HG02938 (cell line): Measurements from ENCODE around the gene FHIT.

Experiments used
- ATAC-seq: cut with Tn5 transposase; IDR thresholded peaks from one replicate; pipeline ENCODE4 v1.9.1; 2021; ENCODE audit warnings: mild to moderate bottlenecking, moderate library complexity; ENCODE audit not compliant: unreplicated experiment

The FHIT gene

DNA sequence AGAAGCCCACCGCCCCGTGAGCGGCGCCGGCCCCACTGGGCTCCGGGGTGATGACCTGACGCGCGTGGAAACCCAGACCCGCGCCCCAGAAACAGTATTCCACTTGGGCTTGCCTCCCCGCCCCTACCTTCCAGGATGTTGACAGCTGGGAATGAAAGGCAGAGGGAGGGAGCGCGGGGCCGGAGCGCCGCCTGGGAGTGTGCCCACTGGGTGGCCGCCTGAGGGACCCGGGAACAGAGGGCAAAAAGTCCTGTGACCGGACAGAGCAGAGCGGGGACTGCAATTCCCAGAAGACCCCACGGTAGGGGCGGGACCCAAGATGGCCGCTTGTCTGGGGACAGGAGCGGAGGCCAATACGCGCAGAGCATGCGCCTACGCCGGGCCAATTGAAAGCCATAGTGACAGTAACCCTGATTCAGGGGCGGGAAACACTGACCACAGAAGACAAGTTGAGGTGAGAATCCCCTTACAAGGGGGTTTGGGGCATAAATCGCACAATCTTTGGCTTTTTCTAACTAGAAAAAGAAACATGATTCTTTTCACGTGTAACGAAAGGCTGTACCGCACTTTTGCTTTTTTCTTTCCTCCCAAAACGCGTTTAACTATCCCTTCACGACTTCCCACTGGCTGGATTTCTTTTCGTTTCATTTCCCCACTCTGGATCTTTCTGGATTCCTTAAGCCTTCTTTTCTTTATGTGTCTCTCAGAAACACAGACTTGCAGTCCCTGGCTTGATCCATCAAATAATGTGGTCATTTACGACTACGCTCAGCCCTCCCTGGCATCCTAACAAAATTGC lies at the start of gene FHIT:
FHIT (minus strand) TSS at position 279 of the 799 bp plus-strand sequence.
- ATAC-seq, result peak; percentile 89

DNA sequence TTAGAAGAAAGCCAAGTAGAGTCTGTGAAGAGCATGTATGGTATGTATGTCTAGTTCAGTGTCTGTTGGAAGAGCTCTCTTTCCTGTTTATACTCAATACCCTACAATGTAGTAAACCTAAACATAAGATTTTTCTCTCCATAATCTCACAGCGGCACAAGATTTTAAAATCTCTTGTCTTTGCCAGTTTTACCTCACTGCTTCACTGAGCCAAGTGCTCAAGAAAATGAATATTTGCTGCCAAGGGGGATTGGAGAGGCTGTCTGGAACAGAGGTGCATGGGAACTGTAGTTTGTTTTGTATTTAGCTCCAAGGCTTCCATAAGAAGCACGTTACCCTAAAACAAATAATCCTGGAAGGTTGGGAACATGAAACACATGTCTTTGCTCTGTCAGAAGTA lies 49.5 kb upstream of the FHIT start:
- ATAC-seq, result no peak

DNA sequence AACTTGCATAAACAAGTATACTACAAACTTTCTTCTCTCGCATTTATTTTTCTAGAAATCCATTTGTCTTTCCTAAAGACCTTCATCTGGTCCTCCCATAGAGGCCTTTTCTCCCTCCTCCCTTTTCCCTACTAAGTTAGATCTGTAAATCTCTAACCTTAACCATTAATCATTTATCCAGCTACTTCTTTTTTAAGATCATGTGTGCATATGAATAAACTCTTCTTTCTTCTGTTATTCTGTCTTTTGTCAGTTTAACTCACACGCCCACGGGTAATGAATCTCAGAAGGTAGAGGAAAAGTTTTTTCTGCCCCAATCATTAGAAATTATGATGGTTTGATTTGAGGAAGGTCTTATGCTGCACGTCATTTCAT lies 48.7 kb upstream of the FHIT start:
- no peak for ATAC-seq

DNA sequence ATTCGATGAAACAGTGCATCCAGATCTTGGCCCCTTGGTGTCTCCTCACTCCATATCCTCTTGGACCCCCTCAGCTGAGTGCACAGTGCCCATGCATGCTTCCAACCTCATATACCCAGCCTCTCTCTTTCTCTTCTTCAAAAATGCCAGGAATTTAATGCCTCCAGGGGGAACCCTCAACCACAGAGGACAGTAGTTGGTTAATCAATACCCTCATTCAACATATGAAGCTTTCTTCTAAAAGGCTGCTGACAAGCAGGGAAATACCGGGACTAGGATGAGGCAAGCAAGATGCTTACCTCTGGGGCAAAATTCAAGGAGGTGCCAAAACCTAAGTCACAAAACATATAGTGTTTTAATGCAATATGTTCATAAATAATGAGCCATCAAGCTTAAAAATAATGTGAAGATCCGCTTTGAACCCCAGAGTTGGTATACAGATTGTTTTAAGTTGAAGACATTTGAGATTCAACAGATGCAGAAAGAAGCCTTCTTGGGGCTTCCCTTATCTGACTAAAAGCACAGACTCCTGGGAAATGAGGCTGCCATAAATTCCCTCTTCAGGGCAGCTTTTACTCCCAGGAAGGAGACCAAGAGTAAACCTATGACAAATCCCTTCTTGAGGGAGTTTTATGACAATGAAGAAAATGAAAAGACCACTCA lies 48.2 kb upstream of the FHIT start:
- no peak for ATAC-seq

DNA sequence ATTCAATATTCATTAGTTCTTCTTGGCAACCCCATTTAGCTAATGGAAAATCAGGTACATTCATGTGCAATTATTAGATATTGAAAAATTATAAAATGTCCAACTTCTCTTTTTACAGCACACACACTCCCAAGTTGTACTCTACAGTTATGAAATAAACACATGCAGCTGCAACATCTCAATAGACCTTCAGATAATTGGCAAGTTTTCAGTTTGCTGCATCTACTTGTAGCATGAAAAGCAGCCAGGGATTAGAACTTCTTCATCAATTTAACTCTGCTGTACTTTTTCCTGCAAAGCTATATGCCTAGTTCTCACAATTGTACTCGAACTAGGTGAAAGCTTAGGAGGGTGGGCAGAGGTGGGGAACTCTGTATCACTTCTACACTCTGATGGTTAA lies 46.6 kb upstream of the FHIT start:
- ATAC-seq, result no peak

DNA sequence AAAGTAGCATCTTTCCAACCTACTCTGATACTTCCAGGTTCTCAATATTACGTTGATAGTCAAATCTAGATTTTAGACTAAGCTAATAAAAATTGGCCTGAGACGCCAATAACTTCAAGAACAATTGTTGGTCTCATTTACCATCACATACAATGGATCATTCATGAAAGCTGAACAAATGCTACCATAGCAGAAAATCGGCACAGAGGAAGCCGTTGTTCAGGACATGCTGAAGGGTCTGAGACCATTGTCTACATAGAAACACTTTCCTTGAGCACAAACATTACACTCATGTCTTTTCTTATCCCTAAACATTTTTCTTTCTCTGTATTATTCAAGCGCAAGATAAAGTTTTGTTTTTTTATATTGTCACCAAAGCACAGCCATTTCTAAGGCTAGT lies 37.2 kb upstream of the FHIT start:
- ATAC-seq, result no peak

DNA sequence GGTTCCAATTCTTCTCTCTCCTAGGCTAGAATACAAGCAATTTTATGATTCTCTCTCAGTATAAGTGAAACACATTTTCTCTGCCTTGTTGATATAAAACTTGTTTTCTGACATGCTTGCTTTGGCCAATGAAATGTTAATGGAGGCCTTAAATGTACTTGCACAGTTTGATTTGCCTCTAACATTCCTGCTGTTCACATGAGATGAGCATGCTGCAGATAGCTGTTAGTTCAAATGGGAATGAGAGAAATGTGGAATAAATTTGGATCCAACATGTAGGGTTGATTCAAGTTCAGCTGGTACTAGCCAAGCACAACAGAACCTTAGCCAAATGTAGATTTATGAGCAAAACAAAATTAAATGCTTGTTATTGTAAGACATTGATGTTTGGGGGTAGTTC lies 32.6 kb upstream of the FHIT start:
- no peak for ATAC-seq

DNA sequence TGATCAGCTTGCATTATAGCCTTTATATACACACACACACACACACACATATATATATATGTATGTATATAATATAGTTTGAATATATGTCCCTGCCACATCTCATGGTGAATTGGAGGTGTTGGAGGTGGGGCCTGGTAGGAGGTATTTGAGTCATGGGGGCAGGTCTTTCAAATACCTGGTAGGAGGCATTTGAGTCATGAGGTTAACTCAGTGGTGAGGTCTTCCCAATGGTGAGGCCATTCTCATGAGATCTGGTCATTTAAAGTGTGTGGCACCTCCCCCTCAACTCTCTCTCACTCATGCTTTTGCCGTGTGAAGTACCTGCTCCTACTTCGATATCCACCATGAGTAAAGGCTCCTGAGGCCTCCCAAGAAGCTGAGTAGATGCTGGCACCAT lies 27.5 kb upstream of the FHIT start:
- no peak for ATAC-seq

DNA sequence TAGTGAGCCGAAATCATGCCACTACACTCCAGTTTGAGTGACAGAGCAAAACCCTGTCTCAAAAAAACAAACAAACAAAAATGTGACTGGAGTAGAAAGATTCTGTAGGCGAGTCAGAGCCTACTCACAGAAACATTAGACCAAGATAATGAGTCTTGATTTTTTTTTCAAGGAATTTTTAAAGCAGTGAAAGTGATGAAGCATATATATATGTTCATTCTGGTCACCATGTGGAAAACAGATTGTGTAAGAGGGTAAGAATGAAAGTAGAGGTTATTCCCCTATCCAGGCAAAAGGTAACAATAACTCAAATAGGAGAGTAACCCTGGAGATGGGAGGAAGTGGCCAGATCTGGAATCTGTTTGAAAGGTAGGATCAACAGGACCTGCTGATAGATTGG lies 26.2 kb upstream of the FHIT start:
- ATAC-seq, result no peak

DNA sequence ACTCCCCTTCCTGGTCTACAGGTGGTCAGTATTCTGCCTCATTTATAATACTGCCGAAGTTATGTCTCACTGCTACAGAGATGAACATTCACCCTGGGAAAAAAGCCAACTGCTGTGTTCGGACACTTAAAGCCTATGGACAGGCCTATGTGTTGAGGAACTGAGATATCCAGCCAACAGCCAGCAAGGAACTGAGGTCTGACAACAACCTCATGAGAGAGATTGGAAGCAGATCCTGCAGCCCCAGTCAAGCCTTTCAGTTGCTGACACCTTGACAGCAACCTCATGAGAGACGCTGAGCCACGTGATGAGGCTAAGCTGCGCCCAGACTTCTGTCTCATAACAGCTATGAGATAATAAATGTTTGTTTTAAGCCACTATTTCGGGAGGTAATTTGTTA lies 18.2 kb upstream of the FHIT start:
- ATAC-seq, result no peak

DNA sequence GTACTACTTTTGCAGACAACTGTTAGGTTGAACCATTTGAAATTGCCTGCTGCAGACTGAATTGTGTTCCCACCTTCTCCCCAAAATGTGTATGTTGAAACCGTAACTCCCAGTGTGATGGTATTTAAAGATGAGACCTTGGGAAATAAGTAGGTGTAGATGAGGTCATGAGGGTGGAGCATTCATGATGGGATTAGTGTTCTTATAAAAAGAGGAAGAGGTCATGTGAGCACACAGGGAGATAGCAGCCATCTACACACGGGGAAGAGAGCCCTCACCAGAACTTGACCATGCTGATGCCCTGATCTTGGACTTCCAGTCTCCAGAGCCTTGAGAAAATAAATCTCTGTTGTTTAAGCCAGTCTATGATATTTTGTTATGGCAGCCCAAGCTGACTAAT lies 17.4 kb upstream of the FHIT start:
- ATAC-seq, result no peak

DNA sequence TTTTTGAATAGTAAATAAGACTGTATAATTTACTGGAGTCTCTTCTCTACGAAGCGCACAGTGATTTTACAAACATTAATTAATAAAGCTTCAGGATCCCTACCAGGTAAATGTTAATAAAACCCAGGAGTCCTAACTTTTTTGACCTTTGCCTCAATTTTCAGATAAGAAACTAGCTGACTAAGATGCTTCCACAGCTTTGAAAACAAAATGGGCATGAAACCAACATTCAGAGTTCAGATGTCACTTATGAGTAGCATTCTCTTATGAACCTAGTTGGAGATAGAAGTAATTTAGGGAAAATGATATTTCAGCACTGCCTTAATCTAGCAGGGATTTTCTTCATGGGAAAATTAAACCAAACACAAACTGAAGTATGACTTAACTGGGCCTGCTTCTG lies 13.0 kb upstream of the FHIT start:
- no peak for ATAC-seq

DNA sequence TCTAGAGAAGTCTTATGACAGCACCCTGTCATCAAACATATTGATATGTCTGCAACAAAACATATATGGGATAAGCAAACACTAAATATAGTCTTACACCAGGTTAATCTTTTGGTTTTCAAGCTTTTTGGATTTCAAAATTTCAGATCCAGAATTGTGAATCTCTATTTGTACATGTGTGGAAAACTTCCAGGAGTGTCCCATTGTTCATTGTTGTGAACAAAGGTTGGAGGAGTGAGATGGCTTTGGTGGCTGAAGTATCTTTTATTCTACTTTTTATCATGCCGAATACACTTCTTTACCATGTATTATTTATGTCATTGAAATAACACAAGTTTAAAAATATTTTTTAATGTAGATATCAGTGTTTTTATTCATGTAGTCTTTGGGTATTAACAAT lies 5.9 kb upstream of the FHIT start:
- no peak for ATAC-seq

DNA sequence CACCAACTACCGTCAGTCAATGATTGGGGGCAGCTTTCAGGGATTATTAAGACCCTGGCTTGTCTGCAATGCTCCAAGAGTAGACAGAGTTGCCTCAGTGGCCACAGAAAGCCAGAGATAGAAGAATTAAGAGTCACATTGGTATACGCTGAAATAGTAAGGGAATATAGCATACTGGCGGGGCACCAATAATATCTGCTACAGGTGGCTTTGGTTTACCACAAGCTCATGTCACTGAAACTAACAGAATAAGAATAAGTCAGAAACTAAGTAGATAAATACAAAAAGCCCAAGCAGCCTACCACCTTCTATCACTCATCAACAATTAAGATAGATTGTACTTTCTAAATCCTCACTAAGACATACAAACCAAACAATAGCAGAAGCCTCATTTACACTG lies 2.5 kb upstream of the FHIT start:
- no peak for ATAC-seq

DNA sequence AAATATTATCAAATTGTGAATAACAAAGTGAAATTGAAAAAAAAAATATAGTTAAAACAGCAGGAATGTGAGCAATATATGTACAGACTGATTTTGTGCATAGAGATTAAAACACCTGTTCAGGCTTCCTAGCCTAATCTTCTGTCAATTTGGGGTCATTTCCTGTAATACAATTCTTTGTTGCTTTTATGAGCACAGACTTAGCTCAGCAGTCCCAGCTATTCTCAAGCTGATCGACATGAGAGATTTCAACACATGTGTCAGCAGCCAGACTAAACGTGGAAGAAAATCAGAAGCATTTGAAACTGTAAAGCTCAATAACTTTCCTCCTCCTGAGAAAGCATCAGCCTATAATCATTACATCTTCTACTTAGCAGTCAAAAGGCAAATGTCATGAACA lies 1.6 kb upstream of the FHIT start:
- no peak for ATAC-seq

DNA sequence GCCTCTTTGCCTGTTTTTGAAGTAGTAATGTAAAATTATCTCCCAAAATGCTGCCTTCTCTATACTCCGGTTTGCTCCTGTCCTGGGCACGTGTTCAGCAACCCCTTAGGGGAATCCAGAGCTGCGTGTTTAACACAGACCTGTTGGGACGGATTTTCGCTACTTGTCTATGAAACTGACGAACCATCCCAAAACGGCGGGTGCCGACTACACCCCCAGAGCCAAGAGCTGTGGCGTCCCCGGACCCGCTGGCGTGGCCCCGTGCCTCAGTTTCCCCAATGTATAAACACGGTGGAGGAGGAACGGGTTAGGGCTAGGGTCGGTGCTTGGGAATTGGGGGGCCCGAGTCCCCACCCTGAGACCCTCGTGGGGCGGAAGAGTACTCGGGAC lies 473 bp downstream of the FHIT start:
- no peak for ATAC-seq

DNA sequence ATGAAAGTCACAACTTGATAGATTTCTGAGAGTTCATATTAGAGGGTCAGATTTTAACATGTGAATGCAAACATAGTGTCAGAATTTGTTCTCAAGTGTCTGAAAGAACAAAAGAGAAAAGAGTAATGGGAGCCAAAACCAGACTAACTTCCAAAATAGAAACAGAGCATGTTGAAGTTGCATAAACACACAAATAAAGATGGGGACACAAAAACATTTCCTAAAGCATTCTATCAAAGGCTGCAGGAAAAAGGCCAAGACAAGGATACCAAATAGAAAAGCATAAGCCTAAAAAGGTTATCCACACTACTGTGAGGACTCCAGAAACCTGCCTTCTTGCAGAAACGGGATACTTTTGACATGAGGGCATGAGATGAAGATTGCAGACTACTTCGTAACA lies 2.8 kb downstream of the FHIT start:
- no peak for ATAC-seq

DNA sequence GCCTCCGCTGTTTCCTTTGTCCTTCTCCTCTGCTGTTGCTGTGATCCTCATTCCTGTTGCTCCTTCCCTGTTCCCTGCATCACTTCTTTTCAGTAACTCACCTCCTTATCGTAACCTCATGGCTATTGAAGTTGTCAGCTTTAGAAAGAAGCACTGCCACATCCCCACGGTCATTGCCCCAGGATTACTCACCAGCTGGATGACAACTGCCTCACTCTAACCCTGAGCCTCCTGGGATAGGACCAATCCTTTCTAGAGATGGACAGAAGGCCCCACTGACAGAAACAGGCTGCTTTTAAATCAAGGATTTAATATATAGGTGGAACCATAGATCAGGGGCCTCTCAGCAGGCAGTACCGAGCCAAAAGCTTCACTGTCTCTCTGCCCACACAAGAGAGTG lies 4.1 kb downstream of the FHIT start:
- no peak for ATAC-seq

DNA sequence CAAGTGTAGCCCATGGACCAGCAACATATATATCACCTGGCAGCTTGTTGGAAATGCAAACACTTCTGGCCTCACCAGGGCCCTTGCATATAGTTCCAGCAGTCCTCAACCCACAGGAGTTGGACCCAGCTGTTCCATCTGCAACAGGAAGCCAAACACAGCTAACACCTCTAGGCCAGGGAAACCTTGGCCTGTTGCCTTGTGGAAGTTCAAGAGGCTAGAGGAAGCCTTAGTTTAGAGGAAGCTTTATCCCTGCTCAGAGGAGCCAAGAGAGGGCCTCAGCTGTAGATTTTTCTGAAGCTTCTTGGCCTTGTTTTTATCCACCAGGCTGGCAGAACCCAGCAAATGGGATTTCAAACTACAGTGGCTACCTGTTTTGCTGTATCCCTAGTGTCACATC lies 11.4 kb downstream of the FHIT start:
- no peak for ATAC-seq

DNA sequence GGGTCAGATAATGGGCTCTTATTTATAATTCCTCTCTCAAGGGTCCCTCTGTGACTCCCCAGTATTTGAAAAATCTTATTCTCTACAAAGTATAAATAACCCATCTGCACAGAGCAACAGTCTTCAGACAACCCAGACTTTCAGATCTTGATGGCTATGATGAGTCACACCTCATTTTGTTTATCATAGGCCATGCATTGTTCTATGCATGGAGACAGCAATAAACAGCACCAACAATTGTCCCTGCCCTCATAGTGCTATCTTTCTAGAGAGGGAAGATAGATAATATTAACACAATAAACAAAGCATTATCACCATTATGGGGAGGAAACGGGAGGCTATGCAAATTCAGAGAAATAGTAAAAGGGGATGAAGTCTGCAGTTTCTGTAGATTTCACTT lies 13.4 kb downstream of the FHIT start:
- peak; percentile 28 for ATAC-seq

DNA sequence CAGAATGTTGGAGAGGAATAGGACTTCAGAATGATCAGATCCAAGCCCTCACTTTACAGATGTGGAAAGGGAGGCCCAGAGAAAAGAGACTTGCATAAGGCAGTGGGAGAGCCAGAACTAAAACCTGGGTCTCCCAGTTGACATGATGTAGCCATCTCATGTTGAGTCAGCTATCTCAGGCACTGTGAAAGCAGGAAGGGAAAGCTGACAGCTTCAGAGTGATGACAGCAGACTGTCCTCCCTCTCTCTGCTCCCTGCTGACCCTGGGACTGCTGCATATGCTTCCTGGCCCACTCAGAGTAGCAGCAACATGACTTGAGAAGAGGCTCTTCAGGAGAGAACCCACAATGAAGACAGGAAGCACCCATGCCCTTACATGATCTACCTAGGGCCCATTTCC lies 14.7 kb downstream of the FHIT start:
- ATAC-seq, result peak; percentile 72

DNA sequence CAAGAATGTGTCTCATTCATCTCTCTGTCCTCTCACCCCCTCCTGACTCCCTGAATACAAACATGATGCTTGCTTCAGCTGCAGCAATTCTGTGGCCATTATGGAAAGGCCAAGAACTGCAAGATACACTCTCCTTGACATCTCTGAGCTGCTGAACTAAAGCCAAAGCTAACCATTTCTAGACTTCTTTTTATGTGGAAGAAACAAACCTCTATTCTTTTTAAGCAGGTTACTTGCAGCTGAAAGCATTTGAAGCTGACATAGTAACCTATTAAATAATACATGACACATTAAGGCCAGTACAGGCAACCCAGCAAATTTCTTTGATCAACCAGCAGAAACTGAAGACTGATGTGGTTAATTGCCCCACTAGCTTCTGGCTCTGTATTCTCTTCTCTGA lies 17.5 kb downstream of the FHIT start:
- peak; percentile 41 for ATAC-seq

DNA sequence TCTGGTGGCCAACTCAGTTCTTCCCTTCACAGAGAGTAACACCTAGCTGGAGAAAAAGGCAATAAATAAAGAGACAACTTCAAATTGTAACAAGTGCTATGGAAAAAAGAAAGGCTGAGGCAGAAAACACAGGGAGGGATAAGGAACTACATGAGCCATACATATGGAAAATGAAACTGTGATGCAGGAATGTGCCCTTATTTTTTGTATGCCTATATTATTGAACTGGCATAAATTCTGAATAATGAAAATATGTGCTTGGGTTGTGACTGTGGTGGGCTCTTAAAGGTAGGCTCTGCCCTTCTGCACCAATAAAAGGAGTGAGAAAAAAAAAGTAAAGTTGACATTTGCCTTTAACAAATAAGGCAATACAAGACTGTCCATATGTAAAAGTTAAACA lies 19.6 kb downstream of the FHIT start:
- ATAC-seq, result no peak
